Measurements from ENCODE around the gene CLPX. TPM values are rescaled to one million over a fixed set of nuclear protein-coding genes. Genes with fewer than 3 reads are reported as not detected.
A peak's percentile ranks its signal among the peaks of the same experiment; 100 is the strongest.
"Not testable (repeated sequence)": the region's sequence is repeated elsewhere in the genome, so short reads cannot be mapped to it uniquely, and the experiment has no call there.

CLPX gene
- total RNA-seq: 10 to 100 TPM; 40.8 to 52.5 TPM
- long read RNA-seq, full-length matches to known transcripts: 28 of 42 reads
- long read RNA-seq, partial matches to known transcripts: 13 of 42 reads
- long read RNA-seq, other reads (novel, unspliced or antisense): 1 of 42 reads

- peak; percentile 95 for DNase-seq
Measured at GRCh38 chr15:65184868-65185717, at the start of gene CLPX. TSS of gene CLPX (minus strand) at chr15:65185342. CDS start at chr15:65185153, 189 bp downstream.

GRCh38 chr15:65233696-65234095, 48.6 kb upstream of the CLPX start:
- ATAC-seq (no peak), DNase-seq (no peak)
- intact Hi-C loops (cut with DNase I): no loop called here

More at GRCh38 chr15:65184868-65185717, at the start of gene CLPX:
- peak; percentile 96 to 97 for ATAC-seq
- intact Hi-C loops (cut with DNase I): loop anchor here in 1 of 2 donors (5.0 kb wide), 1 partner anchor 87 kb away; no protein-coding TSS in a partner anchor

- ATAC-seq (no peak), DNase-seq (no peak)
Measured at GRCh38 chr15:65232520-65232919, 47.4 kb upstream of the CLPX start.

GRCh38 chr15:65231306-65231705, 46.2 kb upstream of the CLPX start:
- ATAC-seq: no peak
- intact Hi-C loops (cut with DNase I): no loop called here
- no peak for DNase-seq

More at GRCh38 chr15:65232520-65232919, 47.4 kb upstream of the CLPX start:
- intact Hi-C loops (cut with DNase I): no loop called here

DNA sequence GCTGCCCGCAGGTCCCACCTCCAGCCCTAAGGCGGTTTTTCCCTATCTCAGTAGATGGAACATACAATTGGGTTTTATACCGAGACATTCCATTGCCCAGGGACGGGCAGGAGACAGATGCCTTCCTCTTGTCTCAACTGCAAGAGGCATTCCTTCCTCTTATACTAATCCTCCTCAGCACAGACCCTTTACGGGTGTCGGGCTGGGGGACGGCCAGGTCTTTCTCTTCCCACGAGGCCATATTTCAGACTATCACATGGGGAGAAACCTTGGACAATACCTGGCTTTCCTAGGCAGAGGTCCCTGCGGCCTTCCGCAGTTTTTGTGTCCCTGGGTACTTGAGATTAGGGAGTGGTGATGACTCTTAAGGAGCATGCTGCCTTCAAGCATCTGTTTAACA, 41.8 kb upstream of the CLPX start:
- DNase-seq; ATAC-seq; intact Hi-C loops (cut with DNase I): not testable (repeated sequence)

DNA sequence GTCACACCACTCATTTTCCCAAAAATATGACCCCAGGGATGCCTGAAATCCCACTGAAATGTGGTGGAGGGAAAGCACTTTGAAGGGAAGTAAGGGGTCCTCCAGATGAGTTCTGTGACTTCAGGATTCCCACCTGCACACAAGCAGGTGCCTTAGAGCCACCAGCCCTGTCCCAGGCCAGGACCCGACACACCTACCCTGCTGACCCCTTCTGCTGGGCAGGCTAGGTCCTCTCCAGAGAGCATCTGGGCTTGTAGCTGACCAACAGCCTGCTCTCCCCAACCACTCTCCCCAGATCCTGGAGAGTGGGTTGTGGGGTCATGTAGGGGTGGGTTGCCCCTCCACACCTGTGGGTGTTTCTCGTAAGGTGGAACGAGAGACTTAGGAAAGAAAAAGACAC, 41.1 kb upstream of the CLPX start:
- intact Hi-C loops (cut with DNase I): no loop called here
- DNase-seq: no peak
- no peak for ATAC-seq

GRCh38 chr15:65223996-65224395, 38.9 kb upstream of the CLPX start:
- intact Hi-C loops (cut with DNase I): no loop called here
- ATAC-seq (no peak), DNase-seq (no peak)

- intact Hi-C loops (cut with DNase I): no loop called here
- no peak for DNase-seq
- ATAC-seq: no peak
Measured at GRCh38 chr15:65222891-65223290, 37.7 kb upstream of the CLPX start.

- intact Hi-C loops (cut with DNase I): no loop called here
- ATAC-seq (no peak), DNase-seq (no peak)
Measured at GRCh38 chr15:65221697-65222096, 36.6 kb upstream of the CLPX start.

- intact Hi-C loops (cut with DNase I): no loop called here
- DNase-seq (no peak), ATAC-seq (no peak)
Measured at GRCh38 chr15:65219137-65219536, 34.0 kb upstream of the CLPX start.

DNA sequence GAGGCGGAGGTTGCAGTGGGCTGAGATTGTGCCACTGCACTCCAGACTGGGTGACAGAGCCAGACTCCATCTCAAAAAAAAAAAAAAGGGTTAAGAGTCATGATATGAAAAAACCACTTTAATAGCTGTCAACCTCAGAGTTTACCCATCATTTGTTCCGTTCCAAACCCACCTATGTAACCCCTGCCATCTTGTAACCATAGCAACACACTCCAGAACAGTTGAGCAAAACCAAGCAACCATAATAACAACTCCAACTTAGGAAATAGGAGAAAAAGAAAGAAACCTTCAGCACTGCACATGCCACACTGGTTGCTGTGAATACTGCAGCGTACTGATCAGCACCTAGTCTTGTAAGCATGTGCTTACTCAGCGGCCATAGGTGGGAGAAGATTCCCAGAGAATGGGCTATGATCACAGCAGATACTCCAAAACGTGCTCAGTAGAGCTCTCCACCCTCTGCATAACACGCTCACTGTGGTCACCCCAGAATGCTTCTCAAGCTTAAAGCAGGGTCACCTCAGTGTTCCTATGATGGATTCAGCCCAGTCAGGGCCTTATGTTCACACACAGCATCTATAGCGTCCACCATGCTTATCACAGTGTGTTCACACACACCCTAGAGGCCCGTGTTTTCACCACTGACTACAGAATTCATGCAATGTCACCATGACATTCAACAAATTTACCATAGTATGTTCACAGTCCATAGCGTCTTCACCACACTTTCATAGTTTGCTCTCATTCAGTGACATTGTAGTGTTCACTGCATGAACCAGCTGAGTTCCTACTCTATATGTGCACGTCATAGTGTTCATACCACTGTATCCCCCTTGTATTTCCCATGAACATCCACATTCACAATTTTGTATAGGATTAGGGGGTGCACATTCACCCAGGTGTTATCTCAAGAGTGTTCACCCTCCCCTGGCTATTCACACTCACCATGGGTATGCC, 32.7 kb upstream of the CLPX start:
- intact Hi-C loops (cut with DNase I): no loop called here
- no peak for DNase-seq
- no peak for ATAC-seq

DNA sequence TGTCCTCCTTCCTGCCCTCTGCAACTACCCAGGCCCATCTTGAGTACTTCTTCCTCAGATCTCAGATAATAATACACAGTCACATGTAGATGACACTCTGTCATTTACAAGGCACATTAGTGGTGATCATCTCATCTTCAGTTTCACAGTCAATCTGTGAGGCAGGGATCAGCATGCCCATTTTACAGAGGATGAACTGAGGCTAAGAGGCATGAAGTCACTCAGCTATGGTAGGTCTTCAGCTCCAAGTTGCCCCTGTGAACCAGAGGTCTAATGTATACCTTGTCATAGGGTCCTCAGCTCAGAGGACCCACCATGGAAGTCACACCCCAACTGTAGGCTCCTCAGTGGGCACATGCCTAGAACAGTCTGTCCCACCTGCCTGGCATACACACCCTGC, 30.4 kb upstream of the CLPX start:
- ATAC-seq (no peak), DNase-seq (no peak)
- intact Hi-C loops (cut with DNase I): no loop called here

DNA sequence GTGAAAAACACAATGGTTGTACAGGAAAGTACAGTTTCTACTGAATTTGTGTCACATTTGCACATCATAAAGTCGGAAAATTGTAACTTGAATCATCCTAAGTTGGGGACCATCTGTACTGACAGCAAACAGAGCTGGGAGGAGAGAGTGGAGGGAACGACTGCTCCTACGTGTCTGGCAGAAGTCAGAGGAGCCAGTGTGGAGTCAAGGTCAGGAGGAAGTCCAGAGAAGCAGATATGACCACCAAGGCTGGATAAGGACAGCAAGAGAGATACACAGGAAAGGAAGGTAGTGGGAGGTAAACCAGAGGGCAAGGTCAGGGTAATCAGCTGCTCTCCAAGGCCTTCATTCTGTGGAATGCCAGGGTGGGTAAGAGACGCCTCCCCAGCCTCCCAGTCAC, 28.9 kb upstream of the CLPX start:
- no peak for ATAC-seq
- intact Hi-C loops (cut with DNase I): no loop called here
- no peak for DNase-seq

- intact Hi-C loops (cut with DNase I): no loop called here
- ATAC-seq: peak in 1 of 2 donors; percentile 65
- peak; percentile 52 for DNase-seq
Measured at GRCh38 chr15:65213241-65213640, 28.1 kb upstream of the CLPX start.

DNA sequence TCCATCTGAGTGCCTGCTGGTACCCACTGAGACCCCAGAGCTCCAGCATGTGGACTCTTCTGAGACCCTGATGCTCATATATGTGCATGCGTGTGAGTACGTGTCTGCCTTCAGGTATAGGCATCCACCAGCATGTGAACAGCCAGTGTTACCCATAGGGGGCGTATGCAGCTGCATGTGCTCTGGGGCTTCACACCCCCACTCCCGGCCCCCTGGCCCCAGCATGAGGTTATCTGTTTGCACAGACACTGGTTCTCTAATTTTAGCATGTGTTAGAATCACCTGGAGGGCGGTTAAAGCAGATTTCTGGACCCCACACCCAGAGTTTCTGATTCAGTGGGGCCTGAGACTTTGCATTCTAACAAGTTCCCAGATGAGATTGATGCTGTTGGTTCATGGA, 27.0 kb upstream of the CLPX start:
- ATAC-seq (no peak), DNase-seq (no peak)
- intact Hi-C loops (cut with DNase I): no loop called here

- peak; percentile 47 for DNase-seq
- ATAC-seq: peak; percentile 62 to 63
- intact Hi-C loops (cut with DNase I): no loop called here
Measured at GRCh38 chr15:65211482-65211982, 26.4 kb upstream of the CLPX start.

- no peak for DNase-seq
- no peak for ATAC-seq
- intact Hi-C loops (cut with DNase I): no loop called here
Measured at GRCh38 chr15:65210770-65211481, 25.8 kb upstream of the CLPX start, which contains the start of gene CILP. TSS of gene CILP (minus strand) at chr15:65211473. CDS start at chr15:65209755, 1,718 bp downstream.

GRCh38 chr15:65209701-65210643, 24.8 kb upstream of the CLPX start:
- ATAC-seq: peak; percentile 13 to 55
- intact Hi-C loops (cut with DNase I): no loop called here
- DNase-seq: no peak

All from left cardiac atrium (tissue), 4 donors.